Measurements from ENCODE around the gene CCDC122.

GRCh38 chr13:43822969-43823368 lies 56.6 kb downstream of the CCDC122 start:
- TF ChIP-seq CTCF (IDR thresholded peaks at IDR 0.05) (no peak), POLR2A (IDR thresholded peaks at IDR 0.05) (no peak), POLR2AphosphoS5 (IDR thresholded peaks at IDR 0.05) (no peak)
